GM12873 (cell line): ENCODE data around the gene CEP85L.

Source experiments
- CTCF ChIP-seq: IDR thresholded peaks from 2 replicates; pipeline ENCODE4 v1.5.1; 2012; ENCODE audit warnings: low read depth, mild to moderate bottlenecking, moderate library complexity, low read length, control low read depth; ENCODE audit not compliant: insufficient read depth; ENCODE audit errors: missing control alignments

Gene CEP85L

GRCh38 chr6:118548136-118548535 is 103.3 kb downstream of the CEP85L start, which contains the start of gene PLN:
Gene PLN, plus strand, starts transcription at chr6:118548296. Its CDS starts 10,626 bp downstream, at chr6:118558922.
- no peak for TF ChIP-seq CTCF

GRCh38 chr6:118546880-118547218 is 104.5 kb downstream of the CEP85L start:
- no peak for TF ChIP-seq CTCF

- TF ChIP-seq CTCF, result no peak
Measured at GRCh38 chr6:118546164-118546879, 105.1 kb downstream of the CEP85L start.

- no peak for TF ChIP-seq CTCF
Measured at GRCh38 chr6:118544105-118544504, 107.3 kb downstream of the CEP85L start.

GRCh38 chr6:118542184-118542952 is 109.0 kb downstream of the CEP85L start:
- no peak for TF ChIP-seq CTCF

- TF ChIP-seq CTCF, result no peak
Measured at GRCh38 chr6:118537574-118537973, 113.8 kb downstream of the CEP85L start.

GRCh38 chr6:118536478-118536877 is 114.9 kb downstream of the CEP85L start:
- TF ChIP-seq CTCF, result no peak
